ENCODE data around the gene TAAR8.
"Not testable (repeated sequence)": the region's sequence is repeated elsewhere in the genome, so short reads cannot be mapped to it uniquely, and the experiment has no call there.

Gene TAAR8

GRCh38 chr6:132548746-132549463 lies 3.6 kb upstream of the TAAR8 start:
- no peak for DNase-seq

GRCh38 chr6:132551214-132551613 lies 1.3 kb upstream of the TAAR8 start:
- DNase-seq: no peak

- DNase-seq: not testable (repeated sequence)
These were observed 7.6 kb downstream of the TAAR8 start for GRCh38 chr6:132560087-132560486.

- DNase-seq: no peak
These were observed 13.9 kb downstream of the TAAR8 start for GRCh38 chr6:132566404-132566803.

GRCh38 chr6:132567566-132567965 lies 15.1 kb downstream of the TAAR8 start:
- DNase-seq: no peak

GRCh38 chr6:132568611-132569010 lies 16.1 kb downstream of the TAAR8 start:
- DNase-seq: no peak

- no peak for DNase-seq
These were observed 16.7 kb downstream of the TAAR8 start for GRCh38 chr6:132569170-132569569.

- no peak for DNase-seq
These were observed 17.8 kb downstream of the TAAR8 start, which contains the start of gene TAAR6 for GRCh38 chr6:132570221-132570777. Gene TAAR6 (plus strand): TSS chr6:132570322. CDS start chr6:132570322, 0 bp downstream.

- no peak for DNase-seq
These were observed 19.3 kb downstream of the TAAR8 start for GRCh38 chr6:132571774-132572173.

- DNase-seq: no peak
These were observed 32.2 kb downstream of the TAAR8 start for GRCh38 chr6:132584698-132585097.

- DNase-seq: no peak
These were observed 35.0 kb downstream of the TAAR8 start for GRCh38 chr6:132587424-132587823.

- no peak for DNase-seq
These were observed 37.0 kb downstream of the TAAR8 start, which contains the start of gene TAAR5 for GRCh38 chr6:132589454-132589853. Gene TAAR5 (minus strand): TSS chr6:132589741. CDS start chr6:132589686, 55 bp downstream.

GRCh38 chr6:132590362-132590761 lies 37.9 kb downstream of the TAAR8 start:
- no peak for DNase-seq

GRCh38 chr6:132592855-132593254 lies 40.4 kb downstream of the TAAR8 start:
- no peak for DNase-seq

GRCh38 chr6:132596201-132596600 lies 43.7 kb downstream of the TAAR8 start:
- DNase-seq: no peak

GRCh38 chr6:132598473-132598872 lies 46.0 kb downstream of the TAAR8 start:
- DNase-seq: no peak

GRCh38 chr6:132600900-132601299 lies 48.4 kb downstream of the TAAR8 start:
- DNase-seq: not testable (repeated sequence)
